ENCODE data around the gene COL17A1. TPM values are rescaled to one million over a fixed set of nuclear protein-coding genes. Genes with fewer than 3 reads are reported as not detected.

The COL17A1 gene
- total RNA-seq, 2 donors from 2014 or later, result 115 to 249 TPM

GRCh38 chr10:104103956-104104355 lies 18.3 kb upstream of the COL17A1 start:
- Histone ChIP-seq H3K9ac (ENCODE audit: low read depth in 2 of 2, low read length in 2 of 2) (no peak overlapping the region), H3K9me3 (no peaks in the 10 kb centered on the region), H3K4me1 (no peaks in the 10 kb centered on the region), H3K36me3 (no peaks in the 10 kb centered on the region), H3K27me3 (no peaks in the 10 kb centered on the region), H3K4me3 (no peak overlapping the region), H3K27ac (no peak overlapping the region)
- no peak for TF ChIP-seq CTCF (IDR thresholded peaks at IDR 0.05)
- DNase-seq, result no peak
- intact Hi-C loops (cut with DNase I), result no loop called here

DNA sequence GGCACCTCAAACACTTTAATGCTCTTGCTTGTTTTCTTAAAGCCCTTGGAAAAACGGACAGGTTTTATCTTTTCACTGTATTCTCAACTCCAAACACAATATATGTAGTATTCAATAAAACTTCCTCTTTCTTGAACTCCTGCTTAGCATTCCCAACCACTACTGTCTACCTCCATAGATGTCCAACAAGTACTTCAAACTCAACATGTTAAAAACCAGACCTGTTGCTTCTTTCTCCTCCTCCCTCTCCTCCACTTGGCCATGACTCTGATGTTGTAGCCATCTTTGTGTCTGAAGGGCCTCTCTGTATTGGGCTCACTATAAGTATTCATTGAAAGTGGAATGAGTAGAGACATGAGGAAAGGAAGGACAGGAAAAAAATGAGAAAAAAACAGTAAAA lies 16.2 kb upstream of the COL17A1 start:
- no peak overlapping the region for H3K4me3 ChIP-seq
- no peak for TF ChIP-seq CTCF (IDR thresholded peaks at IDR 0.05)
- DNase-seq, result no peak
- no peaks in the 10 kb centered on the region for H3K27me3 ChIP-seq
- H3K9me3 ChIP-seq, result no peaks in the 10 kb centered on the region
- no peaks in the 10 kb centered on the region for H3K36me3 ChIP-seq
- H3K9ac ChIP-seq (ENCODE audit: low read depth in 2 of 2, low read length in 2 of 2), result no peak overlapping the region
- no peak overlapping the region for H3K27ac ChIP-seq
- no peaks in the 10 kb centered on the region for H3K4me1 ChIP-seq
- intact Hi-C loops (cut with DNase I), result no loop called here

GRCh38 chr10:104100795-104101194 lies 15.1 kb upstream of the COL17A1 start:
- no peak overlapping the region for H3K27ac ChIP-seq
- no peaks in the 10 kb centered on the region for H3K9me3 ChIP-seq
- DNase-seq, result no peak
- intact Hi-C loops (cut with DNase I), result no loop called here
- H3K4me1 ChIP-seq, result no peaks in the 10 kb centered on the region
- TF ChIP-seq CTCF (IDR thresholded peaks at IDR 0.05), result no peak
- no peaks in the 10 kb centered on the region for H3K36me3 ChIP-seq
- H3K9ac ChIP-seq (ENCODE audit: low read depth in 2 of 2, low read length in 2 of 2), result no peak overlapping the region
- H3K4me3 ChIP-seq, result no peak overlapping the region
- no peaks in the 10 kb centered on the region for H3K27me3 ChIP-seq

DNA sequence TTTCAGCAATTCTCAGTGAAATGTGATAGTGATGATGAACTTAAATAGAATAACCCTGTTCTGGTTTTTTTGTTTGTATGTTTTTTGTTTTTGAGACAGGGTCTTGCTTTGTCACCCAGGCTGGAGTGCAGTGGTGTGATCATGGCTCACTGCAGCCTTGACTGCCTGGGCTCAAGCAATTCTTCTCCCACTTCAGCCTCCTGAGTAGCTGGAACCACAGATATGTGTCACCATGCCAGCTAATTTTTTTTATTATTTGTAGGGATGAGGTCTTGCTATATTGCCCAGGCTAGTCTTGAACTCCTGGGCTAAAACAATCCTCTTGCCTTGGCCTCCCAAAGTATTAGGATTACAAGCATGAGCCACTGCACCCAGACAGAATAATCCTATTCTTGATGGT lies 14.3 kb upstream of the COL17A1 start:
- Histone ChIP-seq H3K9ac (ENCODE audit: low read depth in 2 of 2, low read length in 2 of 2) (no peak overlapping the region), H3K36me3 (no peaks in the 10 kb centered on the region), H3K9me3 (no peaks in the 10 kb centered on the region), H3K27ac (no peak overlapping the region), H3K4me1 (no peaks in the 10 kb centered on the region), H3K4me3 (no peak overlapping the region), H3K27me3 (no peaks in the 10 kb centered on the region)
- intact Hi-C loops (cut with DNase I), result no loop called here
- TF ChIP-seq CTCF (IDR thresholded peaks at IDR 0.05), result no peak
- DNase-seq, result no peak

DNA sequence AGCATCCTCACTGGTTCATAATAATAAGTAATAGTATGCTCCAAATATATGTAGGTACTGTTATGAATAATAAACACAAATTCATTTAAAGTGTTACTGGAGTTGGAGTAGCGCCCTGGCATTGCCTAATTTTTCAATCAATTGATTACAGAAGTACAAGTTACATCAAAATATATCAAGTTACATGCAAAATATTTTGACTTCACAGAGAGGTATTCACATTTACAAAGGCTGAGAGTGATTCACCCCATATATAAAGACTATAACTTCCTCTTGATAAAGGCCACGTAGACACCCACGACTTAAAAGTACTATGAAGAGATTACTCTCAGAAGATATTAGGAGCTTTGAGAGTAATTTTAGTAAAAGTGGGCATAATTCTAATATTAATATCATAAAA lies 13.6 kb upstream of the COL17A1 start:
- no peak overlapping the region for H3K9ac ChIP-seq (ENCODE audit: low read depth in 2 of 2, low read length in 2 of 2)
- H3K4me1 ChIP-seq, result no peaks in the 10 kb centered on the region
- no peaks in the 10 kb centered on the region for H3K27me3 ChIP-seq
- H3K4me3 ChIP-seq, result no peak overlapping the region
- DNase-seq, result no peak
- no peaks in the 10 kb centered on the region for H3K36me3 ChIP-seq
- no peak for TF ChIP-seq CTCF (IDR thresholded peaks at IDR 0.05)
- H3K9me3 ChIP-seq, result no peaks in the 10 kb centered on the region
- intact Hi-C loops (cut with DNase I), result no loop called here
- no peak overlapping the region for H3K27ac ChIP-seq

Measured in colonic mucosa (tissue), 4 donors.